Endodermal cell (in vitro differentiated cells): ENCODE measurements around the gene TIFAB. TPM values are rescaled to one million over a fixed set of nuclear protein-coding genes. Genes with fewer than 3 reads are reported as not detected.

Source experiments
- DNase-seq: peaks from one replicate; pipeline ENCODE4 v3.0.0-alpha.2; 2017
- H3K27ac ChIP-seq: 2 replicates; pipeline ENCODE4 v1.5.1; 2013; ENCODE audit warnings: mild to moderate bottlenecking, low read depth, low read length, moderate library complexity
- H3K27me3 ChIP-seq: 2 replicates; pipeline ENCODE4 v1.6.1; 2013; ENCODE audit warnings: mild to moderate bottlenecking, low read length, moderate library complexity; ENCODE audit not compliant: insufficient read depth, control insufficient read depth, poor library complexity, severe bottlenecking
- H3K36me3 ChIP-seq: 2 replicates; pipeline ENCODE4 v1.7.0; 2013; ENCODE audit warnings: mild to moderate bottlenecking, low read length, moderate library complexity; ENCODE audit not compliant: control insufficient read depth, insufficient read depth
- H3K4me1 ChIP-seq: one replicate; pipeline ENCODE4 v1.7.0; 2013; ENCODE audit warnings: low read length; ENCODE audit not compliant: control insufficient read depth, insufficient read depth
- H3K4me3 ChIP-seq: 2 replicates; pipeline ENCODE4 v1.5.1; 2013; ENCODE audit warnings: mild to moderate bottlenecking, low read length, moderate library complexity
- H3K9ac ChIP-seq: 2 replicates; pipeline ENCODE4 v1.6.1; 2013; ENCODE audit warnings: mild to moderate bottlenecking, low read length, moderate library complexity; ENCODE audit not compliant: poor library complexity, severe bottlenecking; ENCODE audit errors: extremely low read depth
- H3K9me3 ChIP-seq: 2 replicates; pipeline ENCODE4 v1.6.1; 2013; ENCODE audit warnings: mild to moderate bottlenecking, low read length, moderate library complexity; ENCODE audit not compliant: control insufficient read depth
- H3K27ac Mint-ChIP-seq: 2 replicates; pipeline ENCODE4 v1.8.0; 2020; ENCODE audit warnings: mixed read lengths
- H3K27me3 Mint-ChIP-seq: 2 replicates; pipeline ENCODE4 v1.8.0; 2021; ENCODE audit warnings: mild to moderate bottlenecking, mixed read lengths; ENCODE audit not compliant: insufficient read depth
- H3K36me3 Mint-ChIP-seq: 2 replicates; pipeline ENCODE4 v1.8.0; 2020; ENCODE audit warnings: low read depth, mixed read lengths
- H3K4me1 Mint-ChIP-seq: 2 replicates; pipeline ENCODE4 v1.8.0; 2020; ENCODE audit warnings: mixed read lengths
- H3K4me3 Mint-ChIP-seq: 2 replicates; pipeline ENCODE4 v1.8.0; 2020; ENCODE audit warnings: mild to moderate bottlenecking, moderate library complexity, mixed read lengths
- H3K9me3 Mint-ChIP-seq: 2 replicates; pipeline ENCODE4 v1.8.0; 2020; ENCODE audit warnings: mild to moderate bottlenecking, mixed read lengths
- CTCF ChIP-seq: fragments of 200-600 bp; sonication (generic); conservative IDR thresholded peaks from 2 replicates; pipeline ENCODE4 v1.5.0; 2021; ENCODE audit warnings: antibody characterized with exemption, mild to moderate bottlenecking
- WGBS, 2 experiments: methylation state at CpG; one replicate each; pipeline versions ENCODE4 v1.1.5 to v1.1.7; 2013; ENCODE audit warnings: missing lambda C conversion rate in 2 of 2, mixed read lengths in 1 of 2; ENCODE audit not compliant: insufficient coverage in 1 of 2, insufficient read length in 1 of 2; 5-methylcytosine and 5-hydroxymethylcytosine counted together
- total RNA-seq, 2 donors: library from RNA; stranded (reverse); fragmentation: NEBNext Ultra II Directional in 1 of 2; extraction: Animal tissue kit (Norgen Biotek cat#: 25700) in 1 of 2; gene quantifications; 2 replicates in 1 of 2; 3 replicates in 1 of 2; pipeline ENCODE4 v1.2.1, GENCODE V29; 2021

Gene TIFAB
- total RNA-seq, 2 donors from 2014 or later = not detected

DNA sequence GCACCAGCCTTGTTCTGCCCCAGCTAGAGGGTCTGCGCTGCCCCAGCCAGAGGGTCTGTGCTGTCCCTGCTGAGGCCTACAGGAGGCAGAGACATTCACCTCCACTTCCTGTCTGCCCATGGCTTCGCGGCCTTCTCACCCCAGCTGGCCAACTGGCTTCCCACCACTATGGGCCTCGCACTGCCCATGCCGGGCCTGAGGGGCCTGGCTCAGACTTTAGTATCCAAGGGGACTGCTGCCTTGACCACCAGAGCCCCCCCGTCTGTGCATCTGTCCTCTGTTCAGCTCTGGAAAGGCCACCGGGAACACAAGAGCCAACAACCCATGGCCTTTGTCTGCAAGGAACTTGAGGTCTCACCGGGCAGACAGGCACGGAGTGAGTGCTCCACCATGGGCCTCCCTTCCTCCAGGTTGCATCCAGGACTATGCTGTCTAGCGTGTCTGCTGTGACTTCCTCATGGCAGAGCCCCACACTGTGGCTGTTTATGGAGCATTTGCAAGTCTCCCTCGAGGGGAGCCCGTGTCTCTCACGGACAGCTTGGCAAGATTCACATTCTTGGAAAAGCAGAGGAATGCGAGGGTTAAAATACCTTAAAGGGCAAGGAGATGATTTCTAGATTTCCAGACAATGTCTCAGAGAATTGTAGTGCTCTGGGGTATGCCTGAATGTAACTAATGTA, 6.7 kb downstream of the TIFAB start:
- Mint-ChIP-seq H3K27ac (no peak overlapping the region), H3K4me1 (peaks cover 28% of the 10 kb centered on the region), H3K4me3 (no peak overlapping the region), H3K36me3 (no peaks in the 10 kb centered on the region), H3K9me3 (peaks cover 5% of the 10 kb centered on the region), H3K27me3 (peaks cover 30% of the 10 kb centered on the region)
- DNase-seq = peak; percentile 45
- Histone ChIP-seq H3K4me3 (no peak overlapping the region), H3K4me1 (peaks cover 28% of the 10 kb centered on the region), H3K9me3 (peaks cover 4% of the 10 kb centered on the region), H3K27me3 (no peaks in the 10 kb centered on the region), H3K9ac (no peak overlapping the region), H3K27ac (no peak overlapping the region), H3K36me3 (no peaks in the 10 kb centered on the region)
- no peak for TF ChIP-seq CTCF
- 93% methylated on average over 11 to 14 of the region's 14 CpGs for WGBS, 2 experiments

- peaks cover 28% of the 10 kb centered on the region for H3K4me1 Mint-ChIP-seq
These were observed 7.3 kb downstream of the TIFAB start for GRCh38 chr5:135444881-135445280.

DNA sequence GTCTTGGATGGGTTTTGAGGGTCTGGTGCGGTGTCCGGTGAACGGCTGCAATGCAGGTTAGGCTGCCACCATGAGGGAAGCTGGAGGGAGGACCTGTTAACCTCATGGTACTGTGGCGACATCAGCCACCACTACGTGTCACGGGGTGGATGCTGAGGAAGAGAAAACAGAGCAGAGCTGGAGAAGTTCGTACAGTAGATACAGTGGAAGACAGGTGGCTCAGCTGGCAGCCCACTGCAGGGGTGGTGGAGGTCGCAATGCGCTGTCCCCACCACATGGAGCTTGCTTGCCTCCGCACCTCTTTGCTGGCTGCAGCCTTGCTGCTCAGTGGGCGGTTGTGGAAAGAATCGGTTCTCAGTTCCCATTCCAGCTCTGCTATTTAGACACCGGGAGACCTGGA, 7.8 kb downstream of the TIFAB start:
- Mint-ChIP-seq H3K4me1 (peaks cover 28% of the 10 kb centered on the region), H3K36me3 (no peaks in the 10 kb centered on the region), H3K27me3 (peaks cover 21% of the 10 kb centered on the region), H3K4me3 (no peak overlapping the region), H3K9me3 (peaks cover 5% of the 10 kb centered on the region), H3K27ac (no peak overlapping the region)
- H3K9ac ChIP-seq = no peak overlapping the region
- TF ChIP-seq CTCF = peak; percentile 16
- H3K27me3 ChIP-seq = no peaks in the 10 kb centered on the region
- H3K36me3 ChIP-seq = no peaks in the 10 kb centered on the region
- no peak overlapping the region for H3K27ac ChIP-seq
- H3K4me1 ChIP-seq = peaks cover 28% of the 10 kb centered on the region
- WGBS, 2 experiments = 92 to 95% methylated on average over 10 to 13 of the region's 13 CpGs
- DNase-seq = peak; percentile 40
- H3K4me3 ChIP-seq = no peak overlapping the region
- H3K9me3 ChIP-seq = peaks cover 4% of the 10 kb centered on the region

More at GRCh38 chr5:135444881-135445280, 7.3 kb downstream of the TIFAB start:
- H3K9ac ChIP-seq = no peak overlapping the region
- H3K36me3 ChIP-seq = no peaks in the 10 kb centered on the region
- peaks cover 4% of the 10 kb centered on the region for H3K9me3 ChIP-seq
- H3K4me1 ChIP-seq = peaks cover 28% of the 10 kb centered on the region
- peak; percentile 30 for DNase-seq
- no peak overlapping the region for H3K4me3 Mint-ChIP-seq
- TF ChIP-seq CTCF = no peak
- no peak overlapping the region for H3K4me3 ChIP-seq
- no peak overlapping the region for H3K27ac ChIP-seq
- H3K27me3 Mint-ChIP-seq = peaks cover 25% of the 10 kb centered on the region
- H3K9me3 Mint-ChIP-seq = peaks cover 5% of the 10 kb centered on the region
- H3K27me3 ChIP-seq = no peaks in the 10 kb centered on the region
- H3K27ac Mint-ChIP-seq = no peak overlapping the region
- H3K36me3 Mint-ChIP-seq = no peaks in the 10 kb centered on the region
- 80 to 92% methylated on average over 1 to 6 of the region's 6 CpGs for WGBS, 2 experiments
